Esophagus squamous epithelium (tissue), 5 donors: ENCODE data around the gene MYL2. TPM values are rescaled to one million over a fixed set of nuclear protein-coding genes. Genes with fewer than 3 reads are reported as not detected.

ENCODE experiments used
- DNase-seq: peaks from one replicate; lab custom pipeline; 2025; lab: John Stamatoyannopoulos, UW
- H3K27ac ChIP-seq, 4 donors: fragments of 200-600 bp; sonication (generic); one replicate each; pipeline ENCODE4 v1.5.1; 2016 to 2019; ENCODE audit warnings: mild to moderate bottlenecking in 1 of 4
- H3K27me3 ChIP-seq, 4 donors: fragments of 200-600 bp; sonication (generic); 1 replicate in 3 of 4; 2 replicates in 1 of 4; pipeline versions ENCODE4 v1.5.1 to v1.6.0; 2017 to 2021; ENCODE audit warnings: antibody characterized with exemption in 1 of 4
- H3K36me3 ChIP-seq, 3 donors: fragments of 200-600 bp; sonication (generic); one replicate each; pipeline ENCODE4 v1.5.1; 2016 to 2019
- H3K4me1 ChIP-seq, 3 donors: fragments of 200-600 bp; sonication (generic); one replicate each; pipeline ENCODE4 v1.5.1; 2017 to 2019
- H3K4me3 ChIP-seq, 4 donors: fragments of 200-600 bp; sonication (generic); 1 replicate in 3 of 4; 2 replicates in 1 of 4; pipeline ENCODE4 v1.5.1; 2016 to 2019; ENCODE audit warnings: mild to moderate bottlenecking in 2 of 4, moderate library complexity in 1 of 4
- H3K9me3 ChIP-seq, 3 donors: fragments of 200-600 bp; sonication (generic); one replicate each; pipeline ENCODE4 v1.5.1; 2016 to 2019
- CTCF ChIP-seq, 6 experiments: fragments of 450-650 bp in 4 of 6; fragments of 200-600 bp in 2 of 6; sonication (generic) in 2 of 6; IDR thresholded peaks; one replicate each; pipeline ENCODE4 v1.5.1; 2016 to 2019; ENCODE audit warnings: antibody characterized with exemption in 6 of 6, mild to moderate bottlenecking in 4 of 6, moderate library complexity in 4 of 6
- POLR2A ChIP-seq, 4 donors: fragments of 450-650 bp; IDR thresholded peaks; one replicate each; pipeline ENCODE4 v1.6.1; 2017; ENCODE audit warnings: antibody characterized with exemption in 4 of 4, mild to moderate bottlenecking in 4 of 4, moderate library complexity in 3 of 4
- WGBS, 2 donors: methylation state at CpG; one replicate each; pipeline ENCODE4 v1.1.5; 2018; 5-methylcytosine and 5-hydroxymethylcytosine counted together
- intact Hi-C: fragments of 100-400 bp; cut with DNase I; formaldehyde crosslinking; loops from one replicate; pipeline ENCODE4 v1.15.0; 2022
- total RNA-seq, 4 donors: library from RNA; depleted of rRNA; stranded (reverse); fragments of >200 nt; gene quantifications; one replicate each; pipeline ENCODE4 v1.1.0, GENCODE V29; 2016
- donor health status: DM: yes; HTN: yes; CAD: no.

Gene MYL2
- total RNA-seq, 4 donors from 2014 or later, result not detected

GRCh38 chr12:110874351-110874750 is 46.0 kb downstream of the MYL2 start:
- no peak overlapping the region for H3K4me3 ChIP-seq
- WGBS, 2 donors, result 85 to 100% methylated on average over 1 to 2 of the region's 2 CpGs

GRCh38 chr12:110872100-110872499 is 48.3 kb downstream of the MYL2 start:
- TF ChIP-seq POLR2A (IDR thresholded peaks at IDR 0.05) (no peak), CTCF (IDR thresholded peaks at IDR 0.05) (no peak)
- no peaks in the 10 kb centered on the region for H3K4me1 ChIP-seq
- H3K4me3 ChIP-seq, result no peak overlapping the region
- no peaks in the 10 kb centered on the region for H3K27me3 ChIP-seq
- intact Hi-C loops, result no loop called here
- no peak overlapping the region for H3K27ac ChIP-seq
- no peaks in the 10 kb centered on the region for H3K36me3 ChIP-seq
- 71 to 77% methylated on average over 4 of the region's 4 CpGs for WGBS, 2 donors
- DNase-seq, result no peak
- H3K9me3 ChIP-seq, result no peaks in the 10 kb centered on the region

More at GRCh38 chr12:110874351-110874750, 46.0 kb downstream of the MYL2 start:
- H3K9me3 ChIP-seq, result no peaks in the 10 kb centered on the region
- TF ChIP-seq POLR2A (IDR thresholded peaks at IDR 0.05), result no peak
- TF ChIP-seq CTCF (IDR thresholded peaks at IDR 0.05), result no peak
- H3K27ac ChIP-seq, result no peak overlapping the region
- H3K27me3 ChIP-seq, result no peaks in the 10 kb centered on the region
- no peaks in the 10 kb centered on the region for H3K36me3 ChIP-seq
- no peak for DNase-seq
- intact Hi-C loops, result no loop called here
- H3K4me1 ChIP-seq, result no peaks in the 10 kb centered on the region

GRCh38 chr12:110869803-110870202 is 50.6 kb downstream of the MYL2 start:
- DNase-seq, result no peak
- 80 to 87% methylated on average over 5 of the region's 5 CpGs for WGBS, 2 donors
- H3K4me1 ChIP-seq, result no peaks in the 10 kb centered on the region
- no peak overlapping the region for H3K27ac ChIP-seq
- H3K4me3 ChIP-seq, result no peak overlapping the region
- no peaks in the 10 kb centered on the region for H3K27me3 ChIP-seq
- H3K9me3 ChIP-seq, result no peaks in the 10 kb centered on the region
- no peaks in the 10 kb centered on the region for H3K36me3 ChIP-seq
- no peak for TF ChIP-seq CTCF (IDR thresholded peaks at IDR 0.05)
- no peak for TF ChIP-seq POLR2A (IDR thresholded peaks at IDR 0.05)
- intact Hi-C loops, result no loop called here

GRCh38 chr12:110869026-110869425 is 51.4 kb downstream of the MYL2 start:
- no peaks in the 10 kb centered on the region for H3K27me3 ChIP-seq
- intact Hi-C loops, result no loop called here
- TF ChIP-seq CTCF (IDR thresholded peaks at IDR 0.05), result no peak
- TF ChIP-seq POLR2A (IDR thresholded peaks at IDR 0.05), result no peak
- H3K4me3 ChIP-seq, result no peak overlapping the region
- H3K27ac ChIP-seq, result no peak overlapping the region
- no peaks in the 10 kb centered on the region for H3K4me1 ChIP-seq
- no peaks in the 10 kb centered on the region for H3K9me3 ChIP-seq
- 47 to 50% methylated on average over 3 of the region's 3 CpGs for WGBS, 2 donors
- DNase-seq, result no peak
- H3K36me3 ChIP-seq, result no peaks in the 10 kb centered on the region

GRCh38 chr12:110865521-110865920 is 54.9 kb downstream of the MYL2 start:
- Histone ChIP-seq H3K9me3 (no peaks in the 10 kb centered on the region), H3K27ac (no peak overlapping the region), H3K27me3 (no peaks in the 10 kb centered on the region), H3K4me3 (no peak overlapping the region), H3K36me3 (no peaks in the 10 kb centered on the region), H3K4me1 (no peaks in the 10 kb centered on the region)
- DNase-seq, result no peak
- 76 to 83% methylated on average over 6 of the region's 6 CpGs for WGBS, 2 donors
- intact Hi-C loops, result no loop called here
- TF ChIP-seq POLR2A (IDR thresholded peaks at IDR 0.05) (no peak), CTCF (IDR thresholded peaks at IDR 0.05) (no peak)
